HG02763 (cell line): ENCODE results near the gene CD99L2.
A peak's percentile ranks its signal among the peaks of the same experiment; 100 is the strongest.
"Not testable (repeated sequence)": the region's sequence is repeated elsewhere in the genome, so short reads cannot be mapped to it uniquely, and the experiment has no call there.

Source experiments
- ATAC-seq: cut with Tn5 transposase; IDR thresholded peaks from one replicate; pipeline ENCODE4 v1.9.1; 2021; ENCODE audit warnings: mild to moderate bottlenecking, moderate library complexity; ENCODE audit not compliant: unreplicated experiment

CD99L2 gene

GRCh38 chrX:150897421-150898320, 797 bp downstream of the CD99L2 start:
- no peak for ATAC-seq

DNA sequence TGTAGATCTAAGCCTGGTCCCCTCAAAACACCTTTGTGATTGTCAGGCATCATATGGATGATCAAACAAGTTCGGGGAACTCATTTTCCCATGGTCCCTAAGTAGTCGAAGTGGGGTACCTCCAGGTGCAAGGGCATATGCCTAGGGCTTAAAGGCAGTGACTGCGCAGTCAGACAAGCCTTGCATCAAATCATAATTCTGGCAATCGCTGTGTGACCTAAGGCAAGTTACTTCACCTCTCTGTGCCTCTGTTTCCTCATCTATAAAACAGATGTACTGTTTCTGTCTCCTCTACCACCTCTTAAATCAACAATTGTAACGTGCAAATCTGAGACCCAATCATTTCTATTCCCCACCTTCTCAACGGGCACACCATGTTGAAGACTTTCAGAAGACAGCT, 1.8 kb downstream of the CD99L2 start:
- no peak for ATAC-seq

DNA sequence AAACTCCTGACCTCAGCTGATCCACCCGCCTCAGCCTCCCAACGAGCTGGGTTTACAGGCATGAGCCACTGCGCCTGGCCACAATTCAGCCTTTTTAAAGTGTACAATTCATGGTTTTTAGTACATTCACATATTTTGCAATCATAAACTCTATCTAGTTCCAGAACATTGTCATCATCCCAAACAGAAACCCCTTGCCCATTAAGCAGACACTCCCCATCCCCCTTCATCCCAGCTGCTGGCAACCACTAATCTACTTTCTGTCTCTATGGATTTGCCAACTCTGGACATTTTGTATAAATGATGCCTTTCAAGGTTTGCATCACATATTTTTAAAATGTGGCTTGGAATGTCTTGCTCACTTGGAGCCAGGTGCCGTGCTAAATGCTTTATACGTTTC, 4.5 kb downstream of the CD99L2 start:
- no peak for ATAC-seq

DNA sequence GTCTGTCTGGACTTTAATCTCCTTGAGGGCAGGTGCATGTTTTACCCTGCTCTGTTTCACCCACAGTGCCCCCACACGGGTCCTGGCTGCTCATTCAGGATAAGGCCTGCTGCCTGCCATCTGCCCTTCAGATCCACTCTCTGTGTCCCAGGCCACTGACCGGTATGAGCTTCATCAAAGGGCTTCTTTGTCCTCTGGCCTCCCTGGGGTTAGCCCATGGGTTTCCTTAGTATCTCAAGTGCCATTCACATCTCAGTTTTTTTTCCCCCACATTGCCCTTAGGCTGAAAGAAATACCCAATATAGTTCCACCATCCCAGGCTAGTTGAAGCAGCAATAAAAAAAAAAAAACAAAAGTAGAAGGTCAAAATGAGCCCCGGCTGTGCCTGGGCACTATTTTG, 9.3 kb downstream of the CD99L2 start:
- ATAC-seq: no peak

- no peak for ATAC-seq
Measured at GRCh38 chrX:150887906-150888465, 10.5 kb downstream of the CD99L2 start.

DNA sequence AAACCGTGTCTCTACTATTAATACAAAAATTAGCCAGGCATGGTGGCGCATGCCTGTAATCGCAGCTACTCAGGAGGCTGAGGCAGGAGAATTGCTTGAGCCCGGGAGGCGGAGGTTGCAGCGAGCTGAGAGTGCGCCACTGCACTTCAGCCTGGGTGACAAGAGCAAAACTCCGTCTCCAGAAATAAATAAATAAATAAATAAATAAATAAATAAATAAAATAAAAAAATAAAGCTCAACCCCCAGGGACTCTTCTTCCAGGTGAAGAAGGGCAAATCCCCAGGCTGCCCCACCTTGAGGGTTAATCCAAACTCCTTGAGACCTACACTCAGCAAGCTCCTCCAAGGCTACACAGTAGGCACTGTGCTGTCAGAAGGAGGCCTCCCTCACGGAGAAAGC, 11.2 kb downstream of the CD99L2 start:
- not testable (repeated sequence) for ATAC-seq

- ATAC-seq: no peak
Measured at GRCh38 chrX:150886381-150886780, 12.1 kb downstream of the CD99L2 start.

DNA sequence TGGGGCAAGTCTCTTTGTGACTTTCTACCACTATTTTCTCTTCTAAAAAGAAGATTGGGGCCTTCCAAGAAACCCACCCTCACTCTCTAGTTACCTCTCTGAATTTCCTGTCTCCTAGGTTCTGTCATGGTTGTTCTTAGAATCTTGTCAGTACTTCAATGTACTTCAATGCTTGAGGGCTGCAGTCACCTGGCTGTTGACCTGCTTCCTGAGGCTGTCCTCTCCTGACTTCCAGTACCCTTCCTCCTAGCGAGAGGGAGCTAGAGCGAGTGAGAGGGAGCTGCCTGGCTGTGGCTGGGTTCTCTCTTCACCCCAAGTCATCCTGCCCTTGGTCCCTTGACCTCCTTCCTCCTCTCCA, 17.7 kb downstream of the CD99L2 start:
- ATAC-seq: no peak

- ATAC-seq: peak; percentile 84
Measured at GRCh38 chrX:150879855-150880807, 18.3 kb downstream of the CD99L2 start.

GRCh38 chrX:150875621-150876020, 22.8 kb downstream of the CD99L2 start:
- not testable (repeated sequence) for ATAC-seq

GRCh38 chrX:150874448-150874847, 24.0 kb downstream of the CD99L2 start:
- ATAC-seq: no peak

DNA sequence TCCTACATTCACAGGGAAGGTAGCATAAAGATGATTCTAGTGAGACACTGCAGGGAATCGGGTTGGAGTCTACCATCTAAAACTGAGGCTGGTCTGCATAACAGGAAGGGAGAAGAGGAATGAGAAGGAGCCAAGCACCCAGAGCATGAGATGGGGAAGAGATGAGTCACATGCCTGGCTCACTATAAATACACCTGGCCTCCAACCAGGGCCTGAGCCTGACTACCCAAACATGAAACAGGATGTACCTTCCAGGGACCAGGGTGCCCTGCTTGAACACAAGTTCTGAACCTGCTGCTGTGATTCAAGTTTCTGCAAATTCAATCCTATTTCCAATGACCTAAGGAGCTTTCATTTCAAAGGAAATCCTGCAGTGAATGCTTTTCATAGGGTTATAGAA, 24.9 kb downstream of the CD99L2 start:
- peak; percentile 59 for ATAC-seq

DNA sequence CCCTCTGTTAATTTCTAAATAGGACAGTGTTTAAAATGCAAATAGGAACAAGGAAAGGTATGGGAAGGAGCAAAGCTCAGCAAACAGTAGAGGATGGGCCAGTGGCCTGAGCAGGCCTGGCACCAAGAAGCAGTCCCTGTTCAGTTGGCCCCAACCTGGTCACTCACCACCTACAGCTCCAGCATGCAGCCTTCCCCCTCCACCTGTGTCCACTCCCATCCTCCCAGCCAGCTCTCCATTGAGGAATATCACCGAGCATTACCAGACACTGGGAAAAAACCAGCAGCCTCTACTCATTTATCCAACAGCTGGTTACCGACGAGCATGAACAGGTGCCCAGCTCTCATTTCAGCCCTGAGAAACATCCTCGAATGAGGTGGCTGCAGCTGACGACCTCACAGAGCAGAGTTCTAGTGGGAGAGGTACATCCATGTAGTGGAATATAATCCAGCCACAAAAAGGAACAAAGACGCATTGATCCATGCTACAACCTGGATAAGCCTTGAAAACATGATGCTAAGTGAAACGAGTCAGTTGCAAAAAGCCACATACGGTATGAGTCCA, 25.6 kb downstream of the CD99L2 start:
- no peak for ATAC-seq

- peak; percentile 2 for ATAC-seq
Measured at GRCh38 chrX:150871341-150871811, 27.1 kb downstream of the CD99L2 start.

DNA sequence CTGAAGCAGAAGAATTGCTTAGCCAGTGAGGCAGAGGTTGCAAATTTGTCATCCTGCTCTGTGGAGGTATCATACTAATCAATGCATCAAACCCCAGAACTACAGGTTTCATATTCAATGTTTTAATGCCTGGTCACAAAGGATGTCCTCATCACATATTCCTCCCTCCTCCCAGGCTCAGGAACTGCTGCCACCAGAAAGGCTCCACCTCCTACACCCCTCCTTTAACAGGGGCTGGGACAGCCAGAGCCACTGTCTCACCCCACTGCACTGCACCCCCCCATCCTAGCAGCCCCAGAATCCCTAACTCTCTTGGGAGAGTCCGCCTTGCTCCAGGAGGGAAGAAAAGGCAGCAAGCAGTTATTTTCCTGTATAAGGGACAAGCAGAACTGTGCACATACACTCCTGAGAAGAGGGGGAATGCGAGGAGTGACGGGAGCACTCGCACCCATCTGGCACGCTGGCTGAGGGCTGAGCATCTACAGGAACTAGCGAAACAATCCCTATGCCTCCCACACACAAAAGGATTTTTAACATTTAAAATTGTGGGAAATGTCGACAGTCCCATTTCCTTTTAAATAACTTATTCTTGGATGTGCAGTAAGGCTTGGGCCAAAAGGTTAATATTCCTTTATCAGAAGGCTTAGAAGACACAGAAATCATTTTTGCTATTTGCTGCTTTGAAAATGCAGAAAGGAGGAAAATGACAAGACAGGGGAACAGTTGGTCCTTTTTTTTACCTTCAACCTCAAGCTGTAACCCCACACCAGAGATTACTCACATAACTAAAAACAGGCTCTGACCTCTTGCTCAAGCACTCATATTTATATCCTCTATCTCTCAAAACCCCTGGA, 27.8 kb downstream of the CD99L2 start:
- peak; percentile 37 for ATAC-seq

DNA sequence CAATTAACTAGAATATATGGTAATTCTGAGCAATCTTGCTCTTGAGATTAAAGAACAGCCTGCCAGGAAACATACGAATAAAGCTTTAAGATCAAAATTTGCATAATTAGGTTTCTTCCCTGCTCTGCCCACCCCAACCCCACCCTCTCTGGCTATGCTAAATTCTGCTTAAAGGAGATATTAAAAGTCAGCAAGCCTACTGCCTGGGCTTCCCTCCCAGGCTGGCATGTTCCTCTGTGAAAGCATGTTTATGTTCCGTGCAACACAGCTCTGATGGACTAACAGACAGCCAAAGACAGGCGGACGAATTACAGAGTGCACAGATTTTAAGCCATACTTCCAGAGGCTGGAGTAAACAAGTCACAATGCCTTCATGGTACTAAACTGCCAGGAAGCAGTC, 28.4 kb downstream of the CD99L2 start:
- ATAC-seq: no peak

DNA sequence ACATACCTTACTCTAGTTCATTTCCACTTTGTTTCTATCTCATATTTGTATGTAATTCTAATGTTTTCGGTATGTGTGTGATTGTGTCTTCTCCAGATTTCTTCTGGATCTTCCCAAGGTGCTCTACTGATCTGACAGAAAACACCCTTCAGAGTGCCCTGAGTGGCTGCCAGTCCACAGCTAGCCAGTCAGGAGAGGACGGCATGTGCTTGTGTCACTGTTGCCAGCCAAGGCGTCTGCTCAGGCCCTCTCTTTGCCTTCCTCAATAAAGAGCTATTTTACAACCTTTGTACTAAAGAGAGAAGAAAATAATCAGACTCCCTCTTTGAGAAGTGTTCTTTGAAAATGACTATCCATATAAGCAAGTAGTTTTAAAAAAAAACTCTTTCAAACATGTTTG, 29.0 kb downstream of the CD99L2 start:
- ATAC-seq: no peak

- no peak for ATAC-seq
Measured at GRCh38 chrX:150868625-150869024, 29.8 kb downstream of the CD99L2 start.

DNA sequence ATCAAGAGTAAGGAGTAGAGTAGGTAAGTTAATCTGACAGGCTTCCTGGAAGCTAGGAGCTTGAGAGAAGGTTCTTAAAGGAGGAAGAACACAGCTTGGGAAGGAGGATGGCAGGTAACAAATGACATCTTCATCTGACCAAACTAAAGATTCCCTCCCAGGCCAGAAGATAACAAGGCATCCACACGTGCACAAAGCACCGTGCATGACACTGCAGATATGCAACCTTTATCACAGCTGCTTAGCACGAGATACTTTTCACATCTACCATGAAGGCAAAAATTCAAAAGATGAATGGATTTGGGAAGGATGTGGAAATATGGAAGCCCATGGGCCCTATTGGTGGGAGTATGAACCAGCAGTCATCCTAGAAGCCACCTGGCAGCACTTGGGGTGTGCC, 34.3 kb downstream of the CD99L2 start:
- ATAC-seq: no peak

- ATAC-seq: no peak
Measured at GRCh38 chrX:150863191-150863590, 35.3 kb downstream of the CD99L2 start.
